HG02870 (cell line): ENCODE results near the gene CWC22.
"Not testable (repeated sequence)": the region's sequence is repeated elsewhere in the genome, so short reads cannot be mapped to it uniquely, and the experiment has no call there.

Experiments
- ATAC-seq: cut with Tn5 transposase; IDR thresholded peaks from one replicate; pipeline ENCODE4 v1.9.1; 2021; ENCODE audit warnings: mild to moderate bottlenecking, moderate library complexity; ENCODE audit not compliant: unreplicated experiment

The CWC22 gene

DNA sequence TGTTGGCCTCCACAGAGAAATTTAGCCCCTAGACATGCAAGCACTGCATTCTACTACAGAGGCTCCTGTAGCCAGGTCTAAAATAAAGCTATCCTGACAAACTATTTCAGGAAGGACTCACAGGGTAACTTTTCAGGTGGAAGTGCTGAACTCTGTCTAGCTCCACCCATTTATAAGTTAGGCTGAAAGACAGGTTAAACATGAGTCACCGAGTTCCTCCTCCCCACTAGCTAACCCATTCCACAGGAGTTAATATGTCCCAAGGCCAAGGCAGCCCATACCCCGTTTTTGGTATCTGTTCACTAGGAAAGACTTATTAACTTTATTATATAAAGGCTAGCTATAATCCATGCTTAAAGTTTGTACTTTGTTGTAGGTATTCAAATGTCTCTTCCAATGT, 3.5 kb downstream of the CWC22 start:
- no peak for ATAC-seq

DNA sequence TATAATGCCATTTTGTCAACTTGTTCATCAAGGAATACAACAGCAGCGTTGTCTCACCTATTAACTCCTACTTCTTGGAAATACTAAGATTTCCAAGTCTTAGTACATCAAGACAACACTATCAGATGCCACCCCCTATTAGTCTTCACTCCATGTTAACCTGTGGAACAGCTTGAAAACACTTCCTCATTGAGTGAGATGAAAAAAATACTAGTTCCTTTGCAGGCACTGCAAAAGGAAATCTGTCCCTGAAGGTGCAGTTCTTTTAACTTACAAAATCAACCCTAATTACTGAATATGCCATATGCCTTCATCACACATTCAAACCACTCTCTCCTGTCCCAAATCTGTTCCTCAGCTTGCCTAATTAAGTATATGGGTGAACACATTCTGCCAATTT, 4.0 kb downstream of the CWC22 start:
- no peak for ATAC-seq

DNA sequence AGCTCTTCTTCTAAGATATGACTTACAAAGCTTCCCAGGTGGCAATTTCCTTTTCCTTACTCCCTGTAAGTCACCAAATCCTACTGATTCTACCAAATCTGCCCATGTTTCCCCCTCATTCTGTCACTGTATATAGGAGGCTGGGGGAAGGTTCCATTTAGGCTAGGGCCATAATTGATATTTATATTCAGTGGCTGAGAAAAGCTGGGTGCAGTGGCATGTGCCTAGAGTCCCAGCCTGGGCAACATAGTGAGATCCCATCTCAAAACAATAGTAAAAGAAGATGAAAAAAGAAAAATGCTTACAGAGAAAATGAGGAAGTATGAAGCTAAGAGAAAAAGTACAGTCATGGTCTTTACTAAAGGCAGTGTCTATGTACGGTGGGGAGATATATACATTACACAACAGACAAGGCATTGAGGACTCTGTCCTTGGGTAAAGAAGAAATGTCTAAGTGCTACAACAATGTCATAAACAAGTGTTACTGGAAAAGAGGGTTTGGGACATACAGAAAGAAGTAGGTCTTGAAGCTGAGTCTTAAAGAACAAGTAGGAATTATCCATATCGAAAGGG, 4.8 kb downstream of the CWC22 start:
- no peak for ATAC-seq

DNA sequence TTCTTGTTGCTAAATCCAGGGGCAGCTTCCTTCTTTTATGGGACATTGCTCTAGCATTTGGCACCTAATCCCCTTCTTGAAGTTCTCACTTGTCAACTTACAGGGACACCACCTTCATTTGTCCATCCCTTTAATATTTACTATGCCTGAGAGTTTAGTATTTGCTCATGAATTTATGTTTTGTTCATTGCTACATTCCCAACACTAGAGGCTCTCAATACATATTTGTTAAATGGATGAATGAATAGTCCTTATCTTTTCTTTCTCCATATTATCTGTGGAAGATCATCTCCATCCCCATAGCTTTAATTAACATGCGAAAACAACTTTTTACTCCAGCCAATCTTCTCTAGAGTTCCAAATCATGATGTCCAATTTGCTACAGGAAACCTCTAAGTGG, 5.4 kb downstream of the CWC22 start:
- no peak for ATAC-seq

DNA sequence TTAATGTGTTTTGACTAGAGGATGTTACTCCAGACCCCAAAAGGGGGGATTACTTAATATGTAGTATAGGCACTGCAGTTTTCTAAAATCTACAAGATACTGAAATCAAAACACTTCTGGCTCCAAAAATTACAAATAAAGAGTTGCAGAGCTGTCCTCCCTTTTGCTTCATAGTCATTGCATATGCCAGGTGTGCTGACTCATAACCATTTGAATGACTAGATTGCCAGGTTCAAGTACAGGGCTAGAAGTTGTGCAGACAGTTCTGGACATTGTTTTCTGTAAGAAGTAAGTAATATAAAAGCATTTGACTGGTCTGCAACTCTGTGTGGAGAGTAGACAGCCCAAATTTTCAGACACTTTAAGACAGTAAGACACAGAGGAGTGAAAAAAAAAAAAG, 6.7 kb downstream of the CWC22 start:
- no peak for ATAC-seq

DNA sequence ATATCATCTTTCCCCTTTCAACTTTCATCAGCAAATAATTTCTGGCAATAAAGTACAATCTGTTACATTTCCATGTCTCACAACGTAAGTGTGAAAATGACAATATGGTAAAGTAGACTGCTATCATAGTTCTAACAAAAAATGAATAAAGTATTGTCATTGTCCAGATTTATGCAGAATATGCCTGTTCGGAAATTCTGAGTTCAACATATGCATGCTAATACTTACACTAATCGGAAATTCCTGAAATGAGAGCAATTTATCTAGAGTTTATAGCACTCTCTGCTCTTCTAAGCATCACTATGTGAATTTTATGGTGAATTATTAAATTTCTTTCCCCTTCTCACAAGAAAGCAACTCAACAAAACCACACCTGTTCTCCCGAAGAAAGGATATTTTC, 8.1 kb downstream of the CWC22 start:
- ATAC-seq, result no peak

DNA sequence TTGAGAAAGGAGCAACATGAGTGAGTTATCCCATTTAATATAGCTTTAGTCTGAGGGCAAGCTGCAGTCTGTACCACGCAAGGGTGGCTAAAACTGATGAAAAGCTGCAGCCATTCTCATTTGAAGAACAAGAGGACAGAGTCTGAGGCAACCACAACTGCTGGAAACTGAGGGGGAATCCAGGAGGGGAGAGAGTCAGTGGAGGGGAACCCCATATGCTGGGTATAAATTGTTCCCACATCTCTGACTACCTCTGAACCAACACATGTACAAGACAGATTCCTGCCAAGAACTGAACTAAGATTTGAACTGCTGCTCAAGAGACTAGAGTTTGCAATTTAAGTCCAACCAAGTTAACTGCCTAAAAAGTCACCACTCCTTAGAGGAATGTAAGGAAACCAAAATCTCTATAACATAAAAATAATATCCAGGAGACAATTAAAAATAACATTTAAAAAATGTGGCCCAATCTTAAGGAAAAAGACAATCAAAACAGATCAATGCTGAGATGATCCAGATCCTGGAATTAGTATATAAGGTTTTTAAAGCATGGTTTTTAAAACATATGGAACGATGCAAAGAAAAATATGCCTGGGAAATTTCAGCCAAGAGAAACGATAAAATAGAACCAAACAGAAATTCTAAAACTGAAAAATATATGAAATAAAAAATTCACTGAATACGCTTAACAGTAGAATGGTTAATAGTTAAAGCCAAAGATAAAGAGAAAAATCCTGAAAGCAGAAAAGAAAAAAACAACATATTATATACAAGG, 11.2 kb downstream of the CWC22 start:
- peak; percentile 53 for ATAC-seq

DNA sequence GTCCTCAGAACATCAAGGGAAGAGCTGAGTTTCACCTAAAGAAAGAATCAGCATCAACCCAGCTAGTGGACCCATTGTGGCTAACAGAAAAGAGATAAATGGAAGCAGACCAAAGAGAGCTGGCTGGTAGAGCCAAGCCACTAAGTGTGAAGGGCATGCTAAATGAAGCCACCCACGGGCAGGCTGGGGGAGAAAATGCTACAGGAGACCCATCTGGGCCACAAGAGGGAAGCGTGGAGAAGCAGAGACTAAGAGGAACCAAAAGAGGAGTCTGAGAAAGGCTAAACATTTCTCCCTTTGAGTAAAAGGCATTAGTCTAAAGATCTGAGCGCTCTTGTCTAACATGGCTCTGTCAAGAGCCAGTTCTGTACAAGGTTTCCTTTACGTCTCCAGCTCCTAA, 15.8 kb downstream of the CWC22 start:
- ATAC-seq, result peak; percentile 49

DNA sequence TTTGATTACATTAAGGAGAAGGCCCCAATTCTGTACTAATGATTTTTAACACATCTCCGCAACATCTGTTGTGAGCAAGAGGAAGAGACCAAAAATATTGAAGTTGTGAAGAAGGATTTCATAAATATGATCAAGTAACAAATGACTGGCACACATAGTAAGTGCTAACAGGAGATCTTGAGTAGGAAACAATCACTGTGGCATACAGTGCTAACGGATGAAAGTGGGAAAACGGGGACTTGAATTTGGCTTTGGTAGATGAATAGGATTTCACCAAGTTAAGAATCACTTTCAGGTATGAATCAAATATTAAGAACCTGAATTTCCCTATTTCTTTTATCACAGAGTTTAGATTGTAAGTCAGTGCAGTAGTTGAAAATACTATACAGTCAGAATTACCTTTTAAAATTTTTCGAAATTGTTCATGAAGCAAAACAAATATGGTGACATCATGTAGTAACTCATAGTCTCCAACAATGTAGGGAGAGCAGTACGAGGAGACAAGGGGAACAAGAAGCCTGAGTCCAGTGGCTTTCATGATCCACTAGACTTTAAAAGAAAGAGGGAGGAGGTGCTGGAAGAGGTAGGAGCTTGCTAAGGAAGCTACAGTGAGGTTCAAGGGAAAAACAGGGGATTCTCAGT, 16.3 kb downstream of the CWC22 start:
- ATAC-seq, result no peak

DNA sequence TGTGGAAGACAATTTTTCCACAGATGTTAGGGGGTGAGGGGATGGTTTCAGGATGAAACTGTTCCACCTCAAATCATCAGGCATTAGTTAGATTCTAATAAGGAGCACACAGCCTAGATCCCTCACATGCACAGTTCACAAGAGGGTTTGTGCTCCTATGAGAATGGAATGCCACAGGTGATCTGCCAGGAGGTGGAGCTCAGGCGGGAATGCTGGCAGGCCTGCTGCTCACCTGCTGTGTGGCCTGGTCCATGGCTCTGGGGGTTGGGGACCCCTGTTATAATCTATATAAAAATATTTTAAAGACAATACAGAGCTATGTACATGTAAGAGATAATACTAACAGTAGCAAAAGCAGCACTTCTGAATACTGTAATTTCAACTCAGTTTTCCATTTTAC, 19.2 kb downstream of the CWC22 start:
- no peak for ATAC-seq

DNA sequence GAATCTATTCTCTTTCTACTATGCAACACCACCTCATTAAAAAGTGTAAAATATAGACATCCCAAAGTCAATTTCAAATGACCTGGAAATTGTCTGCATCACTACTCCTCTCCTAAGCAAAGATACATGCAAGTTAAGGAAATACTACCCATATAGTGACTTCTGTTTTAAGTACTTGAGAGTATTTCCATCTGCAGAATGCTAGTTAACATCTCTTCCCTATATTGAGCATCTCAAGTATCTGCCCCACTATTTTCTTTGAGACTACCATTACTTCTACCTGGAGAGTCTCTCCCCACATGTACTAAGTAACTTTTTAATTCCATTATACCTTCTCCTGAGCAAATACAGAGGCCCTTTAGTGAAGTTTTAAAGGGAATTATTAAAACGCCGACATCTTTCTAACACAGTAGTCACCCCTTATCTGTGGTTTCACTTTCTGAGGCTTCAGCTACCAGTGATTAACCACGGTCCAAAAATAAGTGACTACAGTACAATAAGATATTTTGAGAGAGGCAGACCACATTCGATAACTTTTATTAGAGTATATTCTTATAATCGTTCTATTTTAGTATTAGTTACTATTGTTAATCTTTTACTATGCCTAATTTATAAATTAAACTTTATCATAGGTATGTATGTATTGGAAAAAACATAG, 21.8 kb downstream of the CWC22 start:
- peak; percentile 55 for ATAC-seq

DNA sequence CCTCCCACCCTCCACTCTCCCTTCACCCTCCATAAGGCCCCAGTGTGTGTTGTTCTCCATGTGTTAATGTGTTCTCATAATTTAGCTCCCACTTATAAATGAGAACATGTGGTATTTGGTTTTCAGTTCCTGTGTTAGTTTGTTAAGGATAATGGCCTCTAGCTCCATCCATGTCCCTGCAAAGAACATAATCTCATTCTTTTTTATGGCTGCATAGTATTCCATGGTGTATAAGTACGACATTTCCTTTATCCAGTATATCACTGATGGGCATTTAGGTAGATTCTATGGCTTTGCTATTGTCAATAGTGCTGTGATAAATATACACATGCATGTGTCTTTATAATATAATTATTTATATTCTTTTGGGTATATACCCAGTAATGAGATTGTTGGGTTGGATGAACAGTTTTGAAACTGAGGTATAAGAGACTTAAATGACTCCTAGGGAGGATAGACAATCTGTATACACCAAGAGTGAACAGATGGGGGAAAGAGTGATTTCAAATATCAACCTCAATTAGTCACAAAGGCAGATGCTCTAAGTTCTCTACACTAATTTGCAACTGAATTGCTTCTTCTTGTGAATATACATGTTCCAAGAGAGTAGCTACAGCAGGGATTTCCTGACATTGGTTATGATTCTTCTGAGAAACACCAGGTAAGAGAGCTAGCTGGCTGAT, 23.7 kb downstream of the CWC22 start:
- ATAC-seq, result no peak

DNA sequence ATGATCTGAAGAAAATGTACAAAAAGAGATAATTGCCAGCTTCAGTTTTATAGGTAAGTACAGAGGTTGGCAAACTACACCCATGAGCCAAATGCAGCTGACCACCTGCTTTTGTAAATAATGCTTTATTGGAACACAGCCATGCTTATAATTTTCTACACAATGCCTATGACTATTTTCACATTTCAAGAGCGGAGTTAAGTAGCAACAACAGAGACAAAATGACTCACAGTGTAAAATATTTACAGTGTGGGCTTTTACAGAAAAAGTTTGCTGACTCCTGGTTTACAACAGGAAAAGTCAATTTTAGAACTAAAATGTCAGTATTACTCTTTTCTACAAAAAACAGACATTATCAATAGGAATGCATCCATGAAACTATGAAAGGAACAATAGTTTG, 26.0 kb downstream of the CWC22 start:
- ATAC-seq, result no peak

DNA sequence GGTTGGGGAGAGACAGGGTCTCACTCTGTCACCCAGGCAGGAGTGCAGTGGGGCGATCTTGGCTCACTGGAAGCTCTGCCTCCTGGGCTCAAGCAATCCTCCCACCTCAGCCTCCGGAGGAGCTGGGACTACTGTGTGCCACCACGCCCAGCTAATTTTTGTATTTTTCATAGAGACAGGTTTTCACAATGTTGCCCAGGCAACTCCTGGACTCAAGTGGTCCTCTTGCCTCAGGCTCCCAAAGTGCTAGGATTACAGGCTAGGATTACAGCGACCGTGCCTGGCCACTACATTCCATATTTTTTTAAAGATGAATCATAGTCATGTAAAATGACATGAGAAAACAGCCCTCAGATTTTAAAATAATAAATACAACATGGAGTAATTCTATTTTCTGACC, 32.3 kb downstream of the CWC22 start:
- no peak for ATAC-seq

DNA sequence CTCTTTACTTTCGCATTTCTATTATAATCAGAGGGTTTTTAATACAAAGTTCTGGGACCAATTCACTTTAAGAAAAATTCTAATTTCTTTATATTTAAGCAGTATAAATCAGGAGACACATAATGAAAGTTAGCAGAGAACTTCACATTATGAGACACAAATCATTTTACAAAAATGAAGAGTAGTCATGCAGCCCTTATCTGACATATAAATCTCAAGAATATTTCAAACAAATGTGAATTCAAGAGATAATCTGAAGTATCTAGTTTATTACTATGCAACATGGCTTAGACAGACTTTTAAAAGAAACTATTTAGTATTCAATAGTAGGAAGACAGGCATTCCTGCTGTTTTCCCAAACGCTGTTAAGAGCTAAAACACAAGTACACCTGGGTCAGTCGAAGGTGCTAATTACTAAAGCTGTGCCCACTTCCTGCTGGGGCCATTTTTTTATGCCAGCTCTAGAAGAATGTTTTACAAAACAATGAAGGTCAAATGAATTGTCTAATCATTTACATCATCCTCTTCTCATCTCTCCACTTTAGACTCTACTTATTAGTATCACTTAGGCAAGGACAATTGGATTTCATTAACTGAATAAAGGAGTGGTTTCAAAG, 40.2 kb downstream of the CWC22 start:
- ATAC-seq, result no peak

DNA sequence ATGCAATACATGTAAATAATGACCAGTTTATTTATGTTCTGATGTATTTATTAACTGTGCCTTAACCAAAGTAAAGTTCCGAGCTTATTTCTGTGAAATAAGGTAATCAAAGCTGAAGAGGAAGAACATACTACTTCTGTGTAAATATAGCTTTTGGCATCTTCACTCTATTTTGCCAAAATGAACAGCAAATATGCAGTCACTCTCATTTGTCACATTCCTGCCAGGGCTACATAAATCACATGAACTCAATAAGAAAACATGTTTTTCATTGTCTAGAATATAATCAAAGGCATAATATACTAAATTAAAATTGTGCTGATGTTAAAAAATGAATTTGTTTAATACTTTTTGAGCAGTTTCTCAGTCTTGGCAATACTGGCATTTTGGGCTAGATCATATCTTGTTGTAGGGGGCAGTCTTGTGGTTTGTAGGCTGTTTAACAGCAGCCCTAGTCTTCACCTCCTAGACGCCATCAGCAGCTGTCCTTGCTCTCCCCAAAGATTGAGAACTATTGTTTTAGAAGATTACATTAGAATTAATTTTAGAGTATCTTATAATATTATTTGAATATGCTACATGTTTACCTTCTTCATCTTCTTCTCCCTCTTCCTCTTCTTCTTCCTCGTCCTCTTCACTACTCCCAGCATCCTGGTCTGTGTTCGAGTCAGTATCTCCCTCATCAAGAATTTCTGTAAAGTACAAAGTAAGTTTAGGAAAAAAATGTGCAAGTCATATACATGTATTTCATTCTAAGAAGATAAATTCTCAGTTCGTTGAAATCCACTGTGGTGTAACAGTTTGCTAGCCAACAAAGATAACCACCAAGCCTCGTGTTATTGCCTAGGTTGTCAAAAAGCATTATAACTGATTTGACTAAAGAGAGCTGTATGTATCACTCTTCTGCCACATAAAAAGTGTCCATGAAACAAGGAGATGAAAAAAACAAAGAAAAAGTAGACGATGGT, 41.5 kb downstream of the CWC22 start:
- no peak for ATAC-seq

DNA sequence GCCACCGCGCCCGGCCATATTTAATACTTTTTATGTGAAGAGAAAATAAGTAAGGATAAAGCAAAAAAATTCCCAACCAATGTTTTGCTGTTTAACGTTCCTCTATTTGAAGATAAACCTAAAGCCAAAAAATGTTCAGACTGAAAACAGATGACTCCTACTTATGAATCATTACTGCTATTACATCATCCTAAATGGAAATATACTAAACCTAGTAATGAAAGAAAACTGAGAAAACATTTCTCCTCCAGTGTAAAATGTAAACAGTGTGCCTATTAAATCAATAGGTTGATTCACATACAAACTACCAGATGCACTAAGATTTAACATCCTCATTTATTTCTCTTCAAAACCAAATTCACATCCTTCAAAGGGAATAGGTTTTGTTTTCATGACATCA, 43.5 kb downstream of the CWC22 start:
- no peak for ATAC-seq

DNA sequence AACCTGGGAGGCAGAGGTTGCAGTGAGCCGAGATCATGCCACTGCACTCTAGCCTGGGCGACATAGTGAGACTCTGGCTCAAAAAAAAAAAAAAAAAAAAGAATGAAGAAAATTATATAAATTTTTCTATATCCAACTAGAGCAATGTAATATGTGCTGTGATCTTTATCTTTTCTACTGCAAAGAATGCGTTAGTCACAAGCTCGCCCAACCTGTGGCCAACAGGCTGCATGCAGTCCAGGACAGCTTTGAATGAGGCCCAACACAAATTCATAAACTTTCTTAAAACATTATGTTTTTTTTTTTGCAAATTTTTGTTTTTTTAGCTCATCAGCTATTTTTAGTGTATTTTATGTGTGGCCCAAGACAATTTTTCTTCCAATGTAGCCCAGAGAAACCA, 48.8 kb downstream of the CWC22 start:
- ATAC-seq, result not testable (repeated sequence)

DNA sequence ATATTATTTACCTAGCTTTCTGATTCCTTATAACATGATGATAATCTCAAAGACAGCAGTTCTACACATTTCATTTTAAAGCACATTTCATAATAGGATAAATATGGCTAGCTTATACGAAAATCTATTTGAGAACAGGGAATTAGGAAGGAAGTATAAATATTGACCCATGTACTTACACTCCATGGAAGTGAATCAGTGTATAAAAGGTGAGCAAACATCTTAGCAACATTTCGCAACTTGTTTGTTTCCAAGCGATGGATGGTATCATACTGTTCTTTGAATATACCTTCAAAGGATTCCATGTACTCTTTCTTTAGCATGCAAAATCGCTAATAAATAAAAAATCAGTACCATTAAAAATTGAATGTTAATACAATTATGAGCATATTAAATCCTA, 53.1 kb downstream of the CWC22 start:
- no peak for ATAC-seq

DNA sequence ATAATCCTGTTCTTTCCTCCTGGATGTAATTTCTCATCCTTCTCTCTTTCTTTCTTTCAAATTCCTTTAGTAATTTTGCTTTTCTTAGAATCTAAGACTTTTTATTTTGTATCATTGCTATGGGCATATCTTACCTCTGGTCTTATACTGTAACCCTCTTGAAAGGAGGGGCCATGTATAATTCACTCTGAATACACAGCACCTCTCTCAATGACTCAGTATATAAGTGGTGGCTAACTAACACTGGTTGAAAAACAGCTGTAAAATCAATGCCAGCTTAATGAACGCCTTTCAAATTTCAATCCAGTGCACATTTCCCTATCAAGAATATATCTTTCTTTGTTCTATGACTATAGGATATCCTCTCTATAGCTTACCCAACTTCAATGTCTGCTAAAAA, 53.7 kb downstream of the CWC22 start:
- no peak for ATAC-seq
